ENCODE measurements around the gene P2RY2.

P2RY2 gene

GRCh38 chr11:73218106-73218829 is at the start of gene P2RY2:
TSS of gene P2RY2 (plus strand) at chr11:73218281. CDS start at chr11:73234160, 15,879 bp downstream.
- DNase-seq: peak; percentile 69

GRCh38 chr11:73168925-73169579 is 49.0 kb upstream of the P2RY2 start:
- DNase-seq: no peak

GRCh38 chr11:73170140-73170539 is 47.9 kb upstream of the P2RY2 start:
- DNase-seq: no peak

- DNase-seq: no peak
Observed at GRCh38 chr11:73171436-73172161, 46.5 kb upstream of the P2RY2 start.

- DNase-seq: no peak
Observed at GRCh38 chr11:73172992-73173656, 45.0 kb upstream of the P2RY2 start.

GRCh38 chr11:73173755-73174494 is 44.2 kb upstream of the P2RY2 start:
- no peak for DNase-seq

- DNase-seq: no peak
Observed at GRCh38 chr11:73174495-73174791, 43.6 kb upstream of the P2RY2 start.

GRCh38 chr11:73175551-73176144 is 42.4 kb upstream of the P2RY2 start:
- no peak for DNase-seq

GRCh38 chr11:73176145-73176873 is 41.8 kb upstream of the P2RY2 start:
- DNase-seq: no peak

GRCh38 chr11:73176874-73177155 is 41.3 kb upstream of the P2RY2 start:
- no peak for DNase-seq

- no peak for DNase-seq
Observed at GRCh38 chr11:73177380-73177777, 40.7 kb upstream of the P2RY2 start.

GRCh38 chr11:73177778-73178539 is 40.1 kb upstream of the P2RY2 start:
- peak; percentile 88 for DNase-seq

GRCh38 chr11:73178681-73179080 is 39.4 kb upstream of the P2RY2 start:
- DNase-seq: no peak

GRCh38 chr11:73182824-73183321 is 35.2 kb upstream of the P2RY2 start:
- peak; percentile 98 for DNase-seq

GRCh38 chr11:73184953-73185671 is 33.0 kb upstream of the P2RY2 start:
- DNase-seq: peak; percentile 72

- DNase-seq: no peak
Observed at GRCh38 chr11:73185680-73186293, 32.3 kb upstream of the P2RY2 start.

- no peak for DNase-seq
Observed at GRCh38 chr11:73186294-73186850, 31.7 kb upstream of the P2RY2 start.

- DNase-seq: no peak
Observed at GRCh38 chr11:73186886-73187285, 31.2 kb upstream of the P2RY2 start.

- DNase-seq: no peak
Observed at GRCh38 chr11:73187854-73188253, 30.2 kb upstream of the P2RY2 start.

All from hematopoietic multipotent progenitor cell treated with erythropoietin and hydrocortisone succinate and interleukin-3 and kit ligand, for 8 days (in vitro differentiated cells).